GM18519 (cell line): ENCODE results near the gene NECTIN4.

Experiments
- ATAC-seq: cut with Tn5 transposase; IDR thresholded peaks from one replicate; pipeline ENCODE4 v1.9.1; 2021; ENCODE audit warnings: mild to moderate bottlenecking, moderate library complexity; ENCODE audit not compliant: unreplicated experiment, low FRiP score

The NECTIN4 gene

DNA sequence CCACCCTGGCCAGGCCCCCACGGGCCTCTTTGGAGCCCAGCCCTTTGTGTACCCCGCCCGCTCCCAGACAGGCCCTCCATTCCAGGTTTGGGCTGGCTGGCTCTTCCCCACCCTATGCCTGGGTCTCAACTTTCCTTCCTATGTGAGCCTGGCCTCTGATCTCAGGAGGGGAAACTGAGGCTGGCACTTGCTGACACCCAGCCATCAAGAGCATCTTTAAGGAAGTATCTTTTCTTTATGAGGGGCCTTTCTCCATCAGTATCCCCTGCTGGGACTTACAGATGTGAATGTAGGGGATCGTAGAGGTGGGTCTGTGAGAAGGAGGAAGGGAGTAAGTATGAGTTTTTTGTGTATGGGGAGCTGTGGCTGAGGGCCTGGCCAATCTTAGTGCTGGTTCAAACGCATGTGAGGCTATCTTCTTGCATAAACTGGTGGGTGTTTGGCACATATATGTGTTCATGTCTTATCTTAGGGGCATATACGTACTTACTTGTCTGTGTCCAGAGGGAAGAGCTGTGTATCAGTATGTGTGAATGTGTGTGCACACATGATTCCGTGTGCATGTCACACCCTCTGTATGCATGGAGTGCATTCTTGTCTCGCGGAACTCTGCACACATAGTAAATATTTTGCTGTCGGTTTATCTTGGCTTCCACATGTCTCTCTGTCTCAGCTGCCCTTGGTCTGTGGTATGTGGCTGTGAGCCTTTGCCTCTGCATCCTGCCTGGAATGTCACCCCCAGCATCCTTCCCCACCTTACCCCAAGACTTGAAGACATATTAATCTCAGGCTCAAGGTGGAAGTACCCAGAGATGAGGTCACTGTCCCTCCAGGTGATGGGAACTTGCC, 5.4 kb downstream of the NECTIN4 start:
- no peak for ATAC-seq

DNA sequence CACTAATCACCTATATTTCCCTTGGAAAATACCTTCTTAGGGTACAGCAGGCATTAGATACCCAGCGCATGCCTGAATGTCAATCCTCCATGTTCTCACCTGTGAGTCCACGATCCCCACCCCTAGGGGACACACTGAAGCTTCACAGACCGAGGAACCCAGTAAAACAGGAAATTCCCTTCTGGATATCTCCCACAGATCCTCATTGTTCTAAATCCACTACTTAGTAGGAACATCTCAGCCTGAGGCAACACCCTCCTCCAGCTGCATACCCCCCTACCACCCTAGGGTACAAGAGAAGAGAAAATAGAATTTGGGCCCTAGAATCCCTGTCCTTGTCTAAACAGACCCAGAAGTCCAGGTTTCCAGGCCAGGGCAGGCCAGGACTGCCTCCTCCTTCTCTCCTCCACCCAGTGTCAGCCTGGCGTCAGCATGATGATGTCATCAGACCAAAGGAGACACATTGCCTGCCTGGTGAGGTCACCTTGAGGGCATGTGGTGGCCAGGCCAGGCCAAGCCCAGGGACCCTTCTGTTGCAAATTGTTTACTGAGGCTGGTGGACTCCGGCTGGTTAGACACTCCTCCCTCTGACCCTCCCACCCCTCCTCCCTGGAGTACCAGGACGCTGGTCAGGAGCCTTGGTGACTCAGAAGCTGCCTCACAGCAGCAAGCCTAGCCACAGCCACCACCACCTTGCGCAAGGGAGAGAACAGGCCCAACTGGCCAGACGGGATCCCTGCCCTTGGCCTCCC, 6.2 kb downstream of the NECTIN4 start:
- no peak for ATAC-seq

DNA sequence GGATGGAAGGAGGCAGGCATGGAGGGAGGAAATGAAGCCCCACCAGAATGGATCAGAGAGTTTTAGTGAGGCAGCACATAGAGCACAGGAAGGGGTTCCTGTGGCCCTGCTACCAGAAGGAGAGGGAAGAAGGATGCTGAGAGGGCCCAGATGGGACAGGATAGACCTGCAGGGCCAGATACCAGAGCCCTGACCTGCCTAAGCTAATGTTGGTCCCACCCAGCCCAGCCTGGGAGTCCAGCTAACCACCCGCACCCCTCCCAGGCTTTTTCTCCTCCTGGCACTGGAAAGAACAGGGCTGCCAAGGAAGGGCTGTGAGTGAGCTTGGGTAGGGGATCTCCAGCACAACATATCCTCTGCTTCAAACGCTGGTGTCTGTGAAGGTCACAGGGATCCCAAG, 6.9 kb downstream of the NECTIN4 start:
- ATAC-seq = no peak

DNA sequence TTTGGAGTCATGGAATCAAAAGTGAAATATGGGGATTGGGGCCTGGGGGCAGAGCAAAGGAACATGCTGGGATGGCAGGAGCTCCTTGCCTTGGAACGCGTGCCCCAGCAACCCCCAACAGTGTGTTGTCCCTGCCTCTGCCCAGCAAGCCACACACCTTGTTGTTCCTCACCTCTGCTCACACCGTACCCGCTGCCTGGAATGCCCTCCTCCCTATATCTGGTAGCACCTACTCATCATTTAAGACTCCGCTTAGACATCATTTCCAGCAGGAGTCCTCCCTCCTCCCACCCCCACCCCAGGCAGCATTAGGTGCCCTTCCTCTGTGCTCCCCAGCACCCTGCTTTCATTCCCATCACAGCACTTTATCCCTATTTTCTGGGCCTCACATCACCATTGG, 7.8 kb downstream of the NECTIN4 start:
- ATAC-seq = no peak

DNA sequence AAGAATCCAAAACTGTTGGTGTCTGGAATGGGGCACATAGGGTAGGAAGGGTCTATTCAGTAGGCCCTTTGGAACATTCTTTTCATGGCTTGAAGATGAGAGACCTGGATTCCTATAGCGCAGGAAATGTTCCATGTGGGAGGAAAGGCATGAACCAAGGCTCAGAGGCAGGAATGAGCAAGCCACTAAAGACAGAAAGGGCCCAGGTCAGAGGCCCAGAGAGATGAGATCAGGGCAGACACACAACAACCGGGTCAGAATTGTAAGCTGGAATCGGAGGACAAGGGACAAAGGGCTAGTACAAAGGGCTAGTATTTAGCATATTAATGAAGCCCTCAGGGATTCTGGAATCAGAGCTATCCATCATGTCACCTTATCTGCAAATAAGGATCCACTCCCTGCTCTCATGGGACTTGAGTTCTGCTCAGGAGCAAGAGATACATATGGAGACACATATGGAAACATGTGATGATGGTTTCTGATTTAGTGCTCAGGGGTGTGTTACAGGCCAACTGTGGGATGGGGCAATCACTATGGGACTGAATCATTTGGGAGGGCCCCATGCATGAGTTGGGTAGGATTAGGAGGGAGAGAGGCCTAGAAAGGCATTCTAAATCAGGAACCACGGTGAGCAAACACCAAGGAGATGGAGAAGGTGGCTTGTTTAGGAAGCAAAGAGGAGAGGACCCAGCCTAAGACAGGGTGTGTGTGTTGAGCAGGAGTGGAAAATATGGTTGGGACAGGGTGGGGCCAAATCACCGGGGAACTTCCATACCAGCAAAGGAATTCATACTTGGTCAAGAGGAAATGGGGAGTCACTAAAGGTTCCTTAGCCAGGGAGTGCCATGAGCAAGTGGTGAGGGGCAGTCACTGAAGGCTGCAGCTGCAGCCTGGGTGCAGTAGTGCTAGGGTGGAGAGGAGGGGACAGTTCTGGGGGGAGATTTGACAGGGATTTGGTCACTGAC, 8.6 kb downstream of the NECTIN4 start:
- no peak for ATAC-seq

DNA sequence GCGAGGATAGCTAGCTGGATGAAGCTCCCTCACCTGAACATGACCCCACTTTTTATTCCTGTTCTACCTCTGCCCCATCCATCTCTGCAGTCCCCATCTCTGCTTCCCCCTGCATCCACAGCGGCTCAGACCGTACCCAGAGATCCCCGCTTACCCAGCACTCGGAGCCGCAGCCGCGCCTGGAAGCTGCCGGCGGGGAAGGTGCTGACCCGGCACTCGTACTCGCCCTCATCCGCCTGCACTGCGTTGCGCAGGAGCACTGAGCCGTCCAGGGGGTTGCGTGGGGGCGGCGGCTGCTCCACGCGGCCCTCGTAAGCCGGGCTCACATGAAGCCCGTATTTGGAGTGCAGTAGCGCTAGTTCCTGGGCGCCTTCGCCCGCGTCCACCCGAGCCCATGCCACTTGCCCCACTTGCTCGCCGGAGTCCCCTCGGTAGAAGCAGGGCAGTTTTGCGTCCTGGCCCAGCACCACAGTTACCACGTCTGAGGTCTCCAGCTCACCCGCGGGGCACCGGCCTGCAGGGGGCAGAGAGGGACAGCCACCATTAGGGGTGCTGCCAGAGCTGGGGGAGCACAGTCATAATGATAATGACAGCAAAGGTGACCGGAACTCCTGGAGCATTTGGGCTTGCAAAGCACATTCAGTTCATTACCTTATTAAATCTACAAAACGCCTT, 9.8 kb downstream of the NECTIN4 start:
- ATAC-seq = no peak

DNA sequence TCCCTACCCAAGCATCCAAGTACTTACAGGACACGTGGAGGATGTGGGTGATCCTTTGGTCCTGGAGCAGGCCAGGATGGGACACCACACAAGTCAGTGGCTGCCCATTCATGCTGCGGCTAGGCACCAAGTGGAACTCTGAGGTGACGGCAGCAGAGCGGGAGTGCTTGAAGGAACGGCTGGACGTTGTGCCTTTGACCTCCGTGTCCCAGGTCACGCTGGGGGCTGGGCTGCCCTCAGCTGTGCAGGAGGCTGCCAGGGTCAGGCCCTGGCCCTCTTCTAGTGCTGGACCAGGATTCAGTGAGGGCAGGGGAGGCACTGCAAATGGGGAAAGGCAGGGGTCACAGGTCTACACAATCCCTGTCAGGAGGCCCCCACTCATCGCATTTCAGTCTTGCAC, 11.9 kb downstream of the NECTIN4 start:
- no peak for ATAC-seq

DNA sequence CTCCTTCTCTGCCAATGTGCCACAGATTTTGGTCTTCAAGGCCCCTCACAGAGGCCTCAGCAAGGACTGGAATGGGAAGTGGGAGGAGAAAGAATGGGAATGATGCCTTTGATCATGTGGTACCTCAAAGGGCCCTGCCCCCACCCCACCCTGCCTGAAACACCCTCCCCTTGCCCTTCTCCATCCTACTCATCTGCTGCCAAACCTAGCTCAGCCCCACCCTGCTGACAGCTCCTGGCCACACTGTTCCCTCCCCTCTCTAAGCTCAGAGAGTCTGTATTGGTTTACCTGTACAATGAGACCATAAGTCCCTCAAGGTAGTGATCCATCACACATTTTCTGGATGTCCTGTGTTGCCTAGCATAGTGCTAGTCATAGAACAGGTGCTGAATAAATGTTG, 12.9 kb downstream of the NECTIN4 start:
- no peak for ATAC-seq

DNA sequence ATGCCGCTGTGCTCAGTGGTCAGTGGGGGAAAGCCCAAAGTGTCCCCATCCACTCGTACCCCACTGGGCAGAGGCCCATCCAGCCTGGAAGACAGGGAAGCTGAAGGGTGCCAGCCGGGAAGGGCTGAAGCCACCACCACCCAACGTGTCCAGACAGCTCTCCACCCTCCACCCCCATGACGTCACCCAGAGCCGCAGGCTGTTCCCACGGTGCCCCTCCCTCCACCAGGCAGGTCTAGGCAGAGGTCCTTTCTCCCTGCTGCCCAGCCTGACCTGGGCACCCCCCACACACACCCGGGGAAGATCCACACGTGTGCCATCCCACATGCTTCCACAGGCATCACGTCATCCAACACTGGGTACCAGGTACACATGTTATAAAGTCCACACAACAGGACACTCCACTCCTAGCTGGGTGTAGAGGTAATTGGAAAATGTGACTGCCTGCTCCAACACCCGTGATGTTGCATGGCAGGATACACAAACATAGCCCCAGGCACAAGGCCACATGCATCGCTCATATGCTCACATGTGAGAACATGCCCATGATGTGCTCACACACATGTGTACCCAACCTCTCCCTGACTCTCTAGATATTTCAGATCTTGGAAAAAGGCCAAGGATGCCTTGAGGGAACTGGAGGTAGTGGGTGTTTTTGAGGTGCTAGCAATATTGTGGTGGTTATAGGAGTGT, 14.5 kb downstream of the NECTIN4 start:
- no peak for ATAC-seq

DNA sequence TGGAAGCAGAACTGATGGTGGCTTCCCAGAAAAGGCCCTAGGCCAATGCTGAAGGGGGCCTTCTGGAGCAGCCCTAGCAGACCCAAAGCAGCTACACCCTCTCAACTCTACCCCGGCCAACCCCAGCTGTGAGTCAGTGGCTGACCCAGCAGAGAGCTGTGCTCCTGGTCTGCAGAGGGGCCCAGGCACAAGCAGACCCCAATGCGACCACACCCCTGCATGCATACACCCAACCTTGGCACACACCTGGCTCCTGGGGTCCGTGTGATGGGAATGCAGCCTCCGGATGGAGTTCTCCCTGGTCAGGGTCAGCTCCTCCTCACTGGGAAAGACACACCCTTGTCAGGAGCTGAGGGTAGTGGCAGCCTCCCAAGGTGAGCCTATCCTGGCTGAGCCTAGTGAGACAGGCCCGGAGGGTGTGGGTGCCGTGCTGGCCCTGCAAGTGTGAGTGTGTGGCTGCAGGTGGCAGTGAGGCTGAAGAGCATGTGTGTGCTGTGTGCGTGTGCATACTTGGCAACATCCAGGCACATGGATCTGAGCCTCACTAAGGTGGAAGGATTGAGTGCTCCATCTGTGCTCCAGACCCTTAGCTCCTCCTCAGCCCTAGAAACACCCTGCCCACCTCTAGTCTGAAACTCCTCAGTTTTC, 15.8 kb downstream of the NECTIN4 start:
- ATAC-seq = no peak

DNA sequence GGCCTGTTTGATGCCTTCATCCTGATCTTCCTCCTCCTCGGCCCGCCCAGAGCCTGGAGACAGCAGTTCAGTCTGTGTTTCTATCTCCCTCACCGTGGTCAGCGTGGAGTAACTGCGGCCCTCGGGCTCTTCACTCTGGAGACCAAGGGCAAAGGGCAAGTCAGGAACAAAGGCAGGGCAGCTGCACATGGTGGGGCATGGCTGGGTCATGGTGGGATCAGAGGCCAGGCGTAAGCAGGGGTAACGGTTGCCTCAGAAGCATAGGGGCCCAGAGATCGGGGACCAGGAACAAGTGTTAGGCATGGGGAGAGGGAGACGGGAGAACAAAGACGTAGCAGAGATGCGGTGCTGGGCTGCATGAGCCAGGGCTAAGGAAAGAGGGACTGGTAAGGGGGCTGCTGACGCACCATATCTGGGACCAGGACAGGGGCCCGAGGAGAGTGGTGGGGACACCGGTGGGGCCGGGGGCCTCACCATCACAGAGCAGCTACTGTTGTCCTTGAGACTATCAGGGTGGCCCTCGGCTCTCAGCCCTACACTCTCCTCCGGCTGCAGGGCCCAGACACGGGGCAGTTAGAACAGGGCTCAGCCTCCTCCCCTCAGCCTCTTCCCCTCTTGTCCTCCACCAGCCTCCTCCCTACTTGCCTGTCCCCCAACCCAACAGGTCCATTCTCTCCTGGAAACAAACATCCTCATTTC, 16.5 kb downstream of the NECTIN4 start:
- ATAC-seq = no peak

DNA sequence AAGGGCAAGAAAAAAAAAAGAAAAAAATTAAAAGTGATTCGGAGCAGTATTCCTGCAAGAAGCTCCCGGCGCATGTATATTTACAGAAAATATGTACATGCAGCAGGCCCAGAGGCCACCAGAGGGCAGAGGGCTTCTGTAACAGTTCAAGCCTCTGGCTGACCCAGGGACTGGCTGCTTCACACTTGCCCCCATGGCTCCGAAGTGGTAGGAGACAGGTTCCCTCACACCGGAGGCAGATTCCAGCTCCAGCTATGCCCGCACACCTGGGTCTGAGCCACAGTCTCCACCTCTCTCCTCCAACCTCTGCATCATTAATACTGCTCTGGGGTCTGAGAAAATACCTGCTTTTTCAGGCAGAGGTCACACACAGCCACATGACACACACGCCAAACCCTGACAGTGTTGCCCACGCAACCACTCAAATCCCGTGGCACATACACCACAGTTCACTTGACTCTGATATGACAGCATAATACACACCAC, 17.4 kb downstream of the NECTIN4 start:
- no peak for ATAC-seq

DNA sequence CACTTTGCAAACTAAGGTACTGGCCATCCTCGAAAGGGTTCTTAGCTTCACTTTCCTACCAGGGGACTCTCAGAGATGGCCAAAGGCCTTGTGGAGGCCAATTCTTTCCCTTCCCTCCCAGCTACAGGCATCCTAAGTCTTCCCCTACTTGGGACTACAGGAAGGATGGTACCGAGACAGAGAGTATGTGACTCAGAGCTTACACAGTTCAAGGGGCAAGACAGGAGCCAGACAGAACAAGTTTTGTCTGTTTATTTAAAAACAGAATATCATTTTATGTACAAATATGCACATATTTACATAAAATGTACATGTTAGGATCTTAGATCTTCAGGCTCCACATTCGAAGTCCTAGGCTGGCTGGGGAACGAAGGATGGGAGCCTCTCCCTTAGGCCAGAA, 18.6 kb downstream of the NECTIN4 start:
- ATAC-seq = no peak

DNA sequence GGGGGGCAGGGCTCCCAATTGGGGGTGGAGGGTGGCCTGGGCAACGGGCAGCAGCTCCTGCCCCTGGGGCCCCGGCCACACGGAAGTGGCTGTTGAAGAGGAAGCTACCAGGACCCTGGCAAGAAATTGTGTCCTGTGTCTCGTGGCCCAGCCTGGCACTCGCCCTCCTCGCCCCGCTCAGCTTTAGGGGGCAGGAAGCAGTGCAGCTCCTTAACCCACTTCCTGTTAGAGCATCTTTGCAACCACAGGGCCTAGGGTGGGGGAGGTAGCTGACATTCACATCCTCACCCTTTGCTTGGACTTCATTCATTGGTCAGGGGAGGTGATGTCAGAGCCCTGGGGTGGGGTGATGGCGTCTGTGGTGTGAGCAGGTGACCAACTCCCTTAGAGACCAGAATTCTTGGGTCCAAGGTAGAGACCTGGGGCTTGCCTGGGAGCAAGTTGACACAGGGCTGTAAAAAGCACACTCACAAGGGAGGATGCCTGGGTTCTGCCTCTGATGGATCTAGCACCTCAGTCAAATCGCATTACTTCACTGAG, 19.6 kb downstream of the NECTIN4 start, which contains the start of gene ARHGAP30:
Gene ARHGAP30, minus strand, starts transcription at position 161 of the 540 bp plus-strand sequence. CDS start 267 bp downstream, outside the sequence.
- ATAC-seq = peak; percentile 70

DNA sequence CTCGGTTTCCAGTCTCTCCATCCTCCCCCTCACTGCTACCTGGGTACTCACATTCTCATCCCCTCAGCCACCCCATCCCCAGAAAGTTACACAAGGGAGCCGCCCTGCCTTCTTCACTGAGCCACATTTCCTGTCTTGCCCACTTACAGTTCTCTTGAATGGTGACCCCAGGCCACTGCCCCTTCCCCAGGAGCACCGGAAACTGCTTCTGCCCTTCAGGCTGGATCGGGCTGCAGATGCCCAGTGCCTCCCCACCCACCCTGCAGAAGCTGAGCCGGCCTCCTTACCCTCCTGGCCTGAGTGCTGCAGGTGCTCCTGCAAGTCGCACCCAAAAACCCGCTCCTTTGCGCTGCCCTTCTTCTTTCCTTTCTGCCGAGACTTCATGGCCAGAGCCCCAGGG, 20.1 kb downstream of the NECTIN4 start:
- no peak for ATAC-seq

DNA sequence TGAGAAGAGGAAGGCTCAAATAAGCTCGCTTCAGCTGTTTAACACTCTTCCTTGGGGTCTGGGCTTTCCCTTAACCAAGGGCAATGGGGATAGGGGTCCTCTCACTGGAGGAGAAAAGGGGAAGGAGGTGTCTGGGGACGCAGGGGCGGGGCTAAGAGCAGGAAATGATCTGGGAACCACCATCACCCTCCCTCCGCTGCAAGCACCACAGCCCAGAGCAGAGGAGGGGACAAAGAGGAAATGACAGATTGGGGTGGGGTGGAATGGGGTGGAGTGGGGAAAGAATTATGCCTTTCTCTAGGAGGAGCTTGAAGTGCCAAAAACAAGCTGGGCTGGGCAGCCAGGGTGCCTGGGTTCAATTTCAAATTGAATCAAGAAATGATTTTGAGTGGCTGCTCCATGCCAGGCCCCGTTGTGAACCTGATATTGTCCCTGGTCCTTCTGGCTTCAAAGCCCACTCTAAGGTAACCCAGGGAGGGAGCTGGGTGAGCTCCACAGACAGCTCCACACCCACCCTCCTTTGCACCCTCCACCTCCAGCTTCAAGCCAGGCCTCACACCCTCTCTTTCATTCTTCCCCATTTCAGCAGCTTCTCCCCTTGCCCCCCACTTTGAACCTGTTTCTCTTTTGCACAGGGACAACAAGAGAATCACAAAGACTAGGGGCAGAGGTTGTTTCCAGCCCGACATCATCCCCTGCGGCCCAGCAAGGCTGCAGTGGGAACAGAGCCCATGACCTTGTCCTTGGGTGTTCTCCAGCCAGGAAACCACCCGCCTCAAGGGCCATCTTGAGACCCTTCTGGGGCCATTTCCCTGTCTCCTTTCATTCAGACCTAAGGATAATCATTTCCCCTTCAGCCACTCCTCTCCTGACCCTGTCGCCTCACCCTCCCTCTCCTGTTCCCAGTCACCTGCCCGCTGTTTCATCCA, 20.8 kb downstream of the NECTIN4 start:
- no peak for ATAC-seq

DNA sequence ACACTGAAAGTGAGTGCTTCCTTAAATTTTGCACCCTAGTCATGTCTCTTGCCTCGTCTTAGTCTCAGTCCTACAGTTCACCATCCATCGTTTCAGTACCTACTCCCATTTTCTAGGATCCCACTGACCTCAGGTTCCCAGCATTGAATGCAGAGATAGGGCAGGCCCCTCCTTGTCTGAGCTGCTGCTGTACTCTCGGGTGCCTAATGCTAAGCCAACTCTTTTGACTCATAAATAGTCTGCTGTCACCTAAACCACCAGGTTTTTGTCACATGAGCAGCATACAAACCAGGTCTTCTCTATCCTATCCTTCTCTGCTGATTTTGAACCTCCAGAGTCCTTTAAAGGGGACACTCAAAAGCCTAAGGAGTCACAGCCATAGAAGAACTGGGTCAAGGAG, 22.7 kb downstream of the NECTIN4 start:
- ATAC-seq = no peak
